HG02678 (cell line): ENCODE results near the gene LOXL3.
"Not testable (repeated sequence)": the region's sequence is repeated elsewhere in the genome, so short reads cannot be mapped to it uniquely, and the experiment has no call there.

Source experiments
- ATAC-seq: cut with Tn5 transposase; IDR thresholded peaks from one replicate; pipeline ENCODE4 v1.9.1; 2021; ENCODE audit warnings: mild to moderate bottlenecking, moderate library complexity; ENCODE audit not compliant: unreplicated experiment

The LOXL3 gene

GRCh38 chr2:74496997-74497776 is 56.6 kb downstream of the LOXL3 start:
- ATAC-seq, result no peak

- ATAC-seq, result no peak
Measured at GRCh38 chr2:74495440-74495839, 58.3 kb downstream of the LOXL3 start.

GRCh38 chr2:74493546-74493945 is 60.2 kb downstream of the LOXL3 start:
- ATAC-seq, result no peak

GRCh38 chr2:74491648-74492544 is 61.8 kb downstream of the LOXL3 start:
- no peak for ATAC-seq

GRCh38 chr2:74489906-74490305 is 63.8 kb downstream of the LOXL3 start:
- ATAC-seq, result no peak

- ATAC-seq, result no peak
Measured at GRCh38 chr2:74488643-74489481, 64.9 kb downstream of the LOXL3 start.

- no peak for ATAC-seq
Measured at GRCh38 chr2:74486141-74486540, 67.6 kb downstream of the LOXL3 start.

- not testable (repeated sequence) for ATAC-seq
Measured at GRCh38 chr2:74483675-74484164, 70.0 kb downstream of the LOXL3 start.

GRCh38 chr2:74482801-74483674 is 70.7 kb downstream of the LOXL3 start, which contains the start of the genes CCDC142 and TTC31:
CCDC142 (minus strand) TSS chr2:74482998; CDS start chr2:74482837, 161 bp downstream.
TTC31 (plus strand) TSS chr2:74483081; CDS start chr2:74483096, 15 bp downstream.
- peak; percentile 92 for ATAC-seq
